ENCODE data around the gene DGCR8.

GRCh38 chr22:20089977-20090729, 10.1 kb downstream of the DGCR8 start:
- TF ChIP-seq, protein P1, sequence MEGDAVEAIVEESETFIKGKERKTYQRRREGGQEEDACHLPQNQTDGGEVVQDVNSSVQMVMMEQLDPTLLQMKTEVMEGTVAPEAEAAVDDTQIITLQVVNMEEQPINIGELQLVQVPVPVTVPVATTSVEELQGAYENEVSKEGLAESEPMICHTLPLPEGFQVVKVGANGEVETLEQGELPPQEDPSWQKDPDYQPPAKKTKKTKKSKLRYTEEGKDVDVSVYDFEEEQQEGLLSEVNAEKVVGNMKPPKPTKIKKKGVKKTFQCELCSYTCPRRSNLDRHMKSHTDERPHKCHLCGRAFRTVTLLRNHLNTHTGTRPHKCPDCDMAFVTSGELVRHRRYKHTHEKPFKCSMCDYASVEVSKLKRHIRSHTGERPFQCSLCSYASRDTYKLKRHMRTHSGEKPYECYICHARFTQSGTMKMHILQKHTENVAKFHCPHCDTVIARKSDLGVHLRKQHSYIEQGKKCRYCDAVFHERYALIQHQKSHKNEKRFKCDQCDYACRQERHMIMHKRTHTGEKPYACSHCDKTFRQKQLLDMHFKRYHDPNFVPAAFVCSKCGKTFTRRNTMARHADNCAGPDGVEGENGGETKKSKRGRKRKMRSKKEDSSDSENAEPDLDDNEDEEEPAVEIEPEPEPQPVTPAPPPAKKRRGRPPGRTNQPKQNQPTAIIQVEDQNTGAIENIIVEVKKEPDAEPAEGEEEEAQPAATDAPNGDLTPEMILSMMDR (conservative IDR thresholded peaks at IDR 0.05): no peak
- no peak for TF ChIP-seq EZH2 (IDR thresholded peaks at IDR 0.05; ENCODE audit: low read depth)

All from PC-9 (cell line).